K562 (cell line): ENCODE measurements around the gene BOLA3. TPM values are rescaled to one million over a fixed set of nuclear protein-coding genes. Genes with fewer than 3 reads are reported as not detected.
A peak's percentile ranks its signal among the peaks of the same experiment; 100 is the strongest.

ENCODE experiments used
- CBX3 ChIP-seq, 2 experiments: IDR thresholded peaks; 1 replicate in 1 of 2; 2 replicates in 1 of 2; pipeline ENCODE4 v1.6.1; 2012; ENCODE audit warnings: inconsistent platforms in 2 of 2, low read length in 2 of 2, borderline replicate concordance in 1 of 2, control low read depth in 1 of 2
- MCM7 ChIP-seq, 2 experiments: fragments of 450-650 bp; IDR thresholded peaks; 2 replicates each; pipeline ENCODE4 v1.6.1; 2016 to 2018
- MEIS2 ChIP-seq: fragments of 450-650 bp; IDR thresholded peaks from 2 replicates; pipeline ENCODE4 v1.6.1; 2014; ENCODE audit warnings: mild to moderate bottlenecking; ENCODE audit not compliant: partially characterized antibody
- RAD21 ChIP-seq, 2 experiments: fragments of 250-450 bp in 1 of 2; fragments of 450-650 bp in 1 of 2; sonication (Bioruptor Pico) in 1 of 2; formaldehyde crosslinking in 1 of 2; IDR thresholded peaks in 1 of 2; conservative IDR thresholded peaks in 1 of 2; 2 replicates each; pipeline versions ENCODE4 v1.4.0 to v1.8.0; 2020 to 2022; ENCODE audit warnings: mild to moderate bottlenecking in 2 of 2, moderate library complexity in 1 of 2
- RFX1 ChIP-seq: fragments of 450-650 bp; IDR thresholded peaks from 2 replicates; pipeline ENCODE4 v1.6.1; 2016; ENCODE audit warnings: mild to moderate bottlenecking, moderate library complexity
- STAG1 ChIP-seq: sonication (generic); formaldehyde crosslinking; IDR thresholded peaks from 2 replicates; pipeline ENCODE4 v1.5.0; 2020; ENCODE audit warnings: missing genetic modification reagents, borderline replicate concordance
- XRCC3 ChIP-seq: fragments of 450-650 bp; IDR thresholded peaks from 2 replicates; pipeline ENCODE4 v1.6.1; 2017; ENCODE audit warnings: mild to moderate bottlenecking, moderate library complexity
- ZNF316 ChIP-seq: fragments of 450-650 bp; IDR thresholded peaks from 2 replicates; pipeline ENCODE4 v1.6.1; 2016
- polyA plus RNA-seq, 8 experiments: library from polyadenylated mRNA; depleted of rRNA in 4 of 8; stranded (reverse) in 5 of 8; unstranded in 3 of 8; fragments of >200 nt; fragmentation: Nextera tagmentation in 2 of 8; fragmentation: Illumina TruSeq in 1 of 8; extraction: Ambion mirVana in 2 of 8; extraction: Trizol in 1 of 8; gene quantifications; 2 replicates each; pipeline versions ENCODE4 v1.2.1 to v1.2.3, GENCODE V29; 2011 to 2014; ENCODE audit warnings: inconsistent platforms in 1 of 8, missing spikeins in 1 of 8
- total RNA-seq, 7 experiments: library from RNA; depleted of rRNA in 6 of 7; stranded (reverse); fragments of >200 nt in 6 of 7; fragmentation: Illumina TruSeq in 2 of 7; extraction: Trizol in 2 of 7; gene quantifications; 2 replicates each; pipeline versions ENCODE4 v1.2.1 to v1.2.3, GENCODE V29; 2011 to 2021; ENCODE audit warnings: low replicate concordance in 1 of 7
- TF ChIP-seq, protein P1 (sequence below): fragments of 200-800 bp; sonication (Bioruptor generic); IDR thresholded peaks from 2 replicates; pipeline ENCODE4 v1.6.1; 2017; ENCODE audit warnings: missing genetic modification characterization, missing compliant biosample characterization
- TF ChIP-seq, protein P2 (sequence below): fragments of 200-800 bp; sonication (Bioruptor generic); IDR thresholded peaks from 2 replicates; pipeline ENCODE4 v1.6.1; 2016; ENCODE audit warnings: missing genetic modification characterization, missing compliant biosample characterization
- TF ChIP-seq, protein P3 (sequence below): fragments of 250-450 bp; sonication (Bioruptor Pico); IDR thresholded peaks from 2 replicates; pipeline ENCODE4 v1.4.0; 2020; ENCODE audit warnings: mild to moderate bottlenecking, moderate library complexity

The BOLA3 gene
- total and polyA plus RNA-seq, 9 of the 15 experiments (the other 6 are each of a cell fraction or from before 2014, with no cell fraction given), result 149 to 619 (median 255) TPM

DNA sequence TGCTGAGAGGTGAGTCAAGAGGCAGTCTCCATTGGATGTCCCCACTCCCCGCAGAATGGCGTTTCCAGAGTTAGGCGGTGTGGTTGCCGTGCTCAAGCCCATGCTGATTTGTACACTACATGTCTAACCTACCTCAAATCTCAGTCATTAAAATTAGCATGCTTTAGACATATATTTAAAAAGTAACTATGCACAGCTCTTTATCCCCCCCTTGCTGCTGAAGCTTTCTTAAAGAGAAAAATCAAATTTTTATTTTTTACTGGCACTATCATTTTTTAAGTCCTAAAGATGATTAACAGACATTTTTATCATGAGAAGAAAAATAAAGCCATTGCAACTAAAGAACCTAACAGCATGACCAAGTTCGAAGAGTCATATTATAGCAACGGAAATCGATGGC lies 42.9 kb downstream of the BOLA3 start (continued):
- no peak for TF ChIP-seq STAG1 (CRISPR knock-in tag)
- no peak for TF ChIP-seq CBX3 (IDR thresholded peaks at IDR 0.05; ENCODE audit: borderline replicate concordance in 1 of 2, low read length in 2 of 2)
- no peak for TF ChIP-seq MEIS2
- TF ChIP-seq, protein P1, sequence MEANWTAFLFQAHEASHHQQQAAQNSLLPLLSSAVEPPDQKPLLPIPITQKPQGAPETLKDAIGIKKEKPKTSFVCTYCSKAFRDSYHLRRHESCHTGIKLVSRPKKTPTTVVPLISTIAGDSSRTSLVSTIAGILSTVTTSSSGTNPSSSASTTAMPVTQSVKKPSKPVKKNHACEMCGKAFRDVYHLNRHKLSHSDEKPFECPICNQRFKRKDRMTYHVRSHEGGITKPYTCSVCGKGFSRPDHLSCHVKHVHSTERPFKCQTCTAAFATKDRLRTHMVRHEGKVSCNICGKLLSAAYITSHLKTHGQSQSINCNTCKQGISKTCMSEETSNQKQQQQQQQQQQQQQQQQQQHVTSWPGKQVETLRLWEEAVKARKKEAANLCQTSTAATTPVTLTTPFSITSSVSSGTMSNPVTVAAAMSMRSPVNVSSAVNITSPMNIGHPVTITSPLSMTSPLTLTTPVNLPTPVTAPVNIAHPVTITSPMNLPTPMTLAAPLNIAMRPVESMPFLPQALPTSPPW, result no peak
- no peak for TF ChIP-seq MCM7 (IDR thresholded peaks at IDR 0.05)
- no peak for TF ChIP-seq ZNF316
- TF ChIP-seq, protein P2, sequence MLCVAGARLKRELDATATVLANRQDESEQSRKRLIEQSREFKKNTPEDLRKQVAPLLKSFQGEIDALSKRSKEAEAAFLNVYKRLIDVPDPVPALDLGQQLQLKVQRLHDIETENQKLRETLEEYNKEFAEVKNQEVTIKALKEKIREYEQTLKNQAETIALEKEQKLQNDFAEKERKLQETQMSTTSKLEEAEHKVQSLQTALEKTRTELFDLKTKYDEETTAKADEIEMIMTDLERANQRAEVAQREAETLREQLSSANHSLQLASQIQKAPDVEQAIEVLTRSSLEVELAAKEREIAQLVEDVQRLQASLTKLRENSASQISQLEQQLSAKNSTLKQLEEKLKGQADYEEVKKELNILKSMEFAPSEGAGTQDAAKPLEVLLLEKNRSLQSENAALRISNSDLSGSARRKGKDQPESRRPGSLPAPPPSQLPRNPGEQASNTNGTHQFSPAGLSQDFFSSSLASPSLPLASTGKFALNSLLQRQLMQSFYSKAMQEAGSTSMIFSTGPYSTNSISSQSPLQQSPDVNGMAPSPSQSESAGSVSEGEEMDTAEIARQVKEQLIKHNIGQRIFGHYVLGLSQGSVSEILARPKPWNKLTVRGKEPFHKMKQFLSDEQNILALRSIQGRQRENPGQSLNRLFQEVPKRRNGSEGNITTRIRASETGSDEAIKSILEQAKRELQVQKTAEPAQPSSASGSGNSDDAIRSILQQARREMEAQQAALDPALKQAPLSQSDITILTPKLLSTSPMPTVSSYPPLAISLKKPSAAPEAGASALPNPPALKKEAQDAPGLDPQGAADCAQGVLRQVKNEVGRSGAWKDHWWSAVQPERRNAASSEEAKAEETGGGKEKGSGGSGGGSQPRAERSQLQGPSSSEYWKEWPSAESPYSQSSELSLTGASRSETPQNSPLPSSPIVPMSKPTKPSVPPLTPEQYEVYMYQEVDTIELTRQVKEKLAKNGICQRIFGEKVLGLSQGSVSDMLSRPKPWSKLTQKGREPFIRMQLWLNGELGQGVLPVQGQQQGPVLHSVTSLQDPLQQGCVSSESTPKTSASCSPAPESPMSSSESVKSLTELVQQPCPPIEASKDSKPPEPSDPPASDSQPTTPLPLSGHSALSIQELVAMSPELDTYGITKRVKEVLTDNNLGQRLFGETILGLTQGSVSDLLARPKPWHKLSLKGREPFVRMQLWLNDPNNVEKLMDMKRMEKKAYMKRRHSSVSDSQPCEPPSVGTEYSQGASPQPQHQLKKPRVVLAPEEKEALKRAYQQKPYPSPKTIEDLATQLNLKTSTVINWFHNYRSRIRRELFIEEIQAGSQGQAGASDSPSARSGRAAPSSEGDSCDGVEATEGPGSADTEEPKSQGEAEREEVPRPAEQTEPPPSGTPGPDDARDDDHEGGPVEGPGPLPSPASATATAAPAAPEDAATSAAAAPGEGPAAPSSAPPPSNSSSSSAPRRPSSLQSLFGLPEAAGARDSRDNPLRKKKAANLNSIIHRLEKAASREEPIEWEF (CRISPR knock-in tag), result no peak
- no peak for TF ChIP-seq XRCC3
- TF ChIP-seq RAD21 (CRISPR knock-in tag; conservative IDR thresholded peaks at IDR 0.05 in 1 of 2, IDR thresholded peaks at IDR 0.05 in 1 of 2), result peak; percentile 35 to 43
- TF ChIP-seq, protein P3, sequence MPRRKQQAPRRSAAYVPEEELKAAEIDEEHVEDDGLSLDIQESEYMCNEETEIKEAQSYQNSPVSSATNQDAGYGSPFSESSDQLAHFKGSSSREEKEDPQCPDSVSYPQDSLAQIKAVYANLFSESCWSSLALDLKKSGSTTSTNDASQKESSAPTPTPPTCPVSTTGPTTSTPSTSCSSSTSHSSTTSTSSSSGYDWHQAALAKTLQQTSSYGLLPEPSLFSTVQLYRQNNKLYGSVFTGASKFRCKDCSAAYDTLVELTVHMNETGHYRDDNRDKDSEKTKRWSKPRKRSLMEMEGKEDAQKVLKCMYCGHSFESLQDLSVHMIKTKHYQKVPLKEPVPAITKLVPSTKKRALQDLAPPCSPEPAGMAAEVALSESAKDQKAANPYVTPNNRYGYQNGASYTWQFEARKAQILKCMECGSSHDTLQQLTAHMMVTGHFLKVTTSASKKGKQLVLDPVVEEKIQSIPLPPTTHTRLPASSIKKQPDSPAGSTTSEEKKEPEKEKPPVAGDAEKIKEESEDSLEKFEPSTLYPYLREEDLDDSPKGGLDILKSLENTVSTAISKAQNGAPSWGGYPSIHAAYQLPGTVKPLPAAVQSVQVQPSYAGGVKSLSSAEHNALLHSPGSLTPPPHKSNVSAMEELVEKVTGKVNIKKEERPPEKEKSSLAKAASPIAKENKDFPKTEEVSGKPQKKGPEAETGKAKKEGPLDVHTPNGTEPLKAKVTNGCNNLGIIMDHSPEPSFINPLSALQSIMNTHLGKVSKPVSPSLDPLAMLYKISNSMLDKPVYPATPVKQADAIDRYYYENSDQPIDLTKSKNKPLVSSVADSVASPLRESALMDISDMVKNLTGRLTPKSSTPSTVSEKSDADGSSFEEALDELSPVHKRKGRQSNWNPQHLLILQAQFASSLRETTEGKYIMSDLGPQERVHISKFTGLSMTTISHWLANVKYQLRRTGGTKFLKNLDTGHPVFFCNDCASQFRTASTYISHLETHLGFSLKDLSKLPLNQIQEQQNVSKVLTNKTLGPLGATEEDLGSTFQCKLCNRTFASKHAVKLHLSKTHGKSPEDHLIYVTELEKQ (CRISPR knock-in tag), result no peak
- TF ChIP-seq RFX1, result no peak
